SKM-1 (cell line): ENCODE measurements around the gene MRPS22.
"Not testable (repeated sequence)": the region's sequence is repeated elsewhere in the genome, so short reads cannot be mapped to it uniquely, and the experiment has no call there.

ENCODE experiments used
- DNase-seq: peaks from one replicate; lab custom pipeline; 2025; ENCODE audit not compliant: unreplicated experiment; lab: John Stamatoyannopoulos, UW

Gene MRPS22

DNA sequence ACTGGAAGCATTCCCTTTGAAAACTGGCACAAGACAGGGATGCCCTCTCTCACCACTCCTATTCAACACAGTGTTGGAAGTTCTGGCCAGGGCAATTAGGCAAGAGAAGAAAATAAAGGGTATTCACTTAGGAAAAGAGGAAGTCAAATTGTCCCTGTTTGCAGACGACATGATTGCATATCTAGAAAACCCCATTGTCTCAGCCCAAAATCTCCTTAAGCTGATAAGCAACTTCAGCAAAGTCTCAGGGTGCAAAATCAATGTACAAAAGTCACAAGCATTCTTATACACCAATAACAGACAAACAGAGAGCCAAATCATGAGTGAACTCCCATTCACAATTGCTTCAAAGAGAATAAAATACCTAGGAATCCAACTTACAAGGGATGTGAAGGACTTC lies 9.1 kb upstream of the MRPS22 start:
- not testable (repeated sequence) for DNase-seq

GRCh38 chr3:139338405-139338804 lies 5.4 kb upstream of the MRPS22 start:
- DNase-seq = no peak

GRCh38 chr3:139339219-139339906 lies 4.5 kb upstream of the MRPS22 start:
- no peak for DNase-seq

DNA sequence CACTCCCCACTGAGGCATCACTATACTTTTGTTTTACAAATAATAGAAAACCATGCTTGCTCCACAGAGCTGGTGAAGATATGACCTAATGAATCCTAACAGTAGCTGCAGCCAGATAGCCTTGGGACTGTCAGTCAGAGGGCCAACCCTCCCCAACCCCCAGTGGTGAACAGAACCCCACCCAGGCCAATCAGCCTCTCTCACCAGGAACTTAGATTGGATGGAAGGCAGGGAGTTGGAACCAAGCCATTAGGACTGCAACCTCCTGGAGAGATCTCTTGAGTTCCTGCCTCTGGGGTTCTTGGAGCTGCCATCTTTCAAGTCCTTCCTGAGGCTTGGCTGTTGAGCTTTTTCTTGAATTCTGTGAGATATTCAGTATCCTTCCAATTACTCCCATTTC lies 3.0 kb upstream of the MRPS22 start:
- DNase-seq = no peak

DNA sequence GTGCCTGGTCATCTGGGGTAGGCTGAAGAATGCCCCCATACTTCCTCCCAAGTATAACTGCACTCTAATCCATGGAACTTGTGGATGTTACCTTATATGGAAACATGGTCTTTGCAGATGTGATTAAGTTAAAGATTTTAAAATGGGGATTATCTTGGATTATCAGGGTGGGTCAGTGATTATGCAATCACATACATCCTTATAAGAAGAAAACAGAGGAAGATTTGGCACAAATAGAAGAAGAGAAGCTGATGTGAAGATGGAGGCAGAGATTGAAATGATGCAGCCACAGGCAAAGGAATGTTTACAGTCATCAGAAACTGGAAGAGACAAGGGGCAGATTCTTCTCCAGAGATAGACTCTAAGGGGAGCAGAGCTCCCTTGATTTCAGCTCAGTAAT lies 1.8 kb upstream of the MRPS22 start:
- DNase-seq = no peak

- no peak for DNase-seq
Observed at GRCh38 chr3:139346771-139347170, 3.0 kb downstream of the MRPS22 start.

GRCh38 chr3:139353920-139354556 lies 10.2 kb downstream of the MRPS22 start:
- peak; percentile 26 for DNase-seq

DNA sequence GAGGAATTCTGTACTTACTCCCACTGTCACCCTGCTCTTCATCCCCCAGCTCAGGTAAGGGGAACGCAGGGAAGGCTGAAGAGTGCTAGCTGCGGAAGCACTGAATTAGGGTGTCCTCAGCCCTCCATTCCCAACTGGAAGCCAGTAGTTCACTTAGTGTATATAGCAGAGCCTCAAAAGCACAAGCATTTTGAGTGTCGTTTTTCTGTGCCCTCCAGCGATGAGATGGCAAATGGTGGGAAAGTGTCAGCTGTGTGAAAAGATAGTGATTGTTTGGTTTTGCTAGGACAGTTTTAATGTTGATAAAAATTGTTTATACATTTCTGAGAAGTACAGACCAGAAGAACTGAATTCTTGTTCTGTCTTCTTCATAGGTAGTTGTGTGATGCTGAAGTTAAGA lies 10.8 kb downstream of the MRPS22 start:
- no peak for DNase-seq

- DNase-seq = no peak
Observed at GRCh38 chr3:139355476-139355875, 11.7 kb downstream of the MRPS22 start.

GRCh38 chr3:139355891-139356290 lies 12.1 kb downstream of the MRPS22 start:
- DNase-seq = no peak

- no peak for DNase-seq
Observed at GRCh38 chr3:139357899-139358298, 14.1 kb downstream of the MRPS22 start.

DNA sequence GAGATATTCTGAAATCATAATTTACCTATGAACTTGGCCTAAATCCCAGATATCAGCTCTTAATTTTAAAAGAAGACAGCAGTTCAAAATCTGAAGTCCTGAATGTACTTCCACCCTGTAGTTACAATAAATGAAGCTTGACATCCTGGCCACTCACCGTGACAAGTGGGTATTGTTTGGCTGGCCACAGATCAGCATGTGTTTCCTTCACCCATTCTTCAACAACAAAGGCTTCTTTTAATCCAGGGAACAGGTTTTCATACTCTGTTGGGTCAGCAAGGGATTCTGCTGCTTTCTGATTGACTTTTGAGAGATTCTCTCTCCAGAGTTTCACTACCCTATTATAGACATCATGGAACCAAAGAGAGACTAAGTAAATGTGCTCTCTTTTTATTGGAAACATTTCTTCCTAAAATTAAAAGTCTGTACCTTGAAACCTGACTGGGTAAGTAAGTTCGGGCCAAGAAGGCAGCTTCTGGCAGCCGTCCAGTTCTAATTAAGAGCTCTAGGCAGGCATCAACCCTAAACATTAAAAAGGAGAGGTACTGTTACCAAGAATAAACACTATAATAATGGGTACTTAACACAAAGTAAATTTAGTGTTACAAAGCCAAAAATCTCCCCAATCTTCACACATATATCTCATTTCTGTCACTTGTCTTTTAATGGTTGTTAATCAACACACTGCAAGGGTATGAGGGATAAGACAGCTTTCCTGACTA lies 15.2 kb downstream of the MRPS22 start:
- DNase-seq = no peak

DNA sequence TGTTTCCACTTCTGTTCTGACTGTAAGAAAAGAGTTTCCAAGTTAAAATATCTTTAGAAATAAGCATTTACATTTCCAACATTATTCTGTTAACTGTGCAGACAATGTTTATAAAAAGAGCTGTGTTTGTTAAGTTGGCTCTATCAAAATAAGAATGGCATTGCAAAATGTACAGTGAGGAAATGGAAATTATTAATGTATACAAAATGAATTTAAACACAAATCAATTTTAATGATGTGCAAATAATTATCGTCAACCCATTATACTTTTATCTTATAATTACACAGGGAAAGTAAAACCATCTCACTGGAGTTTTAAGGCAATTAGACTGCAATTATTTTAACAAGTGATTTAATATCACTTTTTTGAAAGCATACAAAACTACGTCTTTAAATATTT lies 17.5 kb downstream of the MRPS22 start:
- DNase-seq = no peak

DNA sequence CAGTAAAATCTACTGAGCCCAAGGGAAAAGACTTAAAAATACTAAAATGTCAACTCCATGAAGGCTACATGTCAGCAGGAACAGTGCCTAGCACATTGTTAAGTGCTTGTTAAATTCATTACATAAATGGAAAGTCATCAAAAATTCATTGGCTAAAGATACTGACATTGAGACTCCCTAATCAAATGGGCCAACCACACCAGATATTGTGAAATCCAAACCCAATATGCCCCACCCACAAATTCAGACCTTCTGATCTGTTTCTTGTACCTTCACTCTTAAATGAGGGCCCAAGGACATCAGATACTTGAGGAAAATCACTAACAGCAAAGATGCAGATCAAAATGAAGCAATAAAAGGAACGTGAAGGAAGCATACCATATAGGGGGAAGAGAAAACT lies 20.7 kb downstream of the MRPS22 start:
- DNase-seq = no peak

- DNase-seq = no peak
Observed at GRCh38 chr3:139374099-139374498, 30.3 kb downstream of the MRPS22 start.

- no peak for DNase-seq
Observed at GRCh38 chr3:139377378-139377777, 33.6 kb downstream of the MRPS22 start.

- DNase-seq = no peak
Observed at GRCh38 chr3:139378587-139379241, 34.9 kb downstream of the MRPS22 start.

DNA sequence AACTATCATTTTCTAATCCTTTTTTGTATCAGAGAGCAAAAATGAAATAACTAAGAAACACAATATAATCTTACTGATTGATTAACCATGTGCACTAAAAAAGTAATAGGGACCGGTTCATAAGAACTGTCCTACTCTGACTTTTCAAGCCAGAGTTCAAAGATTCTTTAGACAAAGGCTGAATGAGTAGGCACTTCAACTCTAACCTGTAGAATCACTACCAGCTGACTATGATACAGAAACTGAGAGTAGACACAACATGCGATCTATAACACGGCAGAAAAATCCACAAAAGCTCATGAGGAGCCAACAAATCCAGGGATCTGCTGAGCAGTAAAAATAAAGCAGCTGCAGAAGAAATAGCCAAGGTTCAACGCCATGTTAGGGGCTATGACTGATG lies 36.8 kb downstream of the MRPS22 start:
- DNase-seq = no peak

- not testable (repeated sequence) for DNase-seq
Observed at GRCh38 chr3:139382291-139382690, 38.5 kb downstream of the MRPS22 start.

- no peak for DNase-seq
Observed at GRCh38 chr3:139388077-139388476, 44.3 kb downstream of the MRPS22 start.

GRCh38 chr3:139388821-139389551 lies 45.2 kb downstream of the MRPS22 start:
- DNase-seq = no peak
